GM21786 (cell line): ENCODE results near the gene PTGER3.

ENCODE experiments used
- ATAC-seq: cut with Tn5 transposase; IDR thresholded peaks from one replicate; pipeline ENCODE4 v1.9.1; 2021; ENCODE audit not compliant: unreplicated experiment

Gene PTGER3

GRCh38 chr1:71053146-71053545 is 5.5 kb upstream of the PTGER3 start:
- no peak for ATAC-seq

GRCh38 chr1:71049951-71050598 is 2.5 kb upstream of the PTGER3 start:
- ATAC-seq: peak; percentile 64

- ATAC-seq: peak; percentile 29
These were observed 553 bp downstream of the PTGER3 start for GRCh38 chr1:71046891-71047634.

GRCh38 chr1:71045463-71046028 is 2.1 kb downstream of the PTGER3 start:
- no peak for ATAC-seq

- no peak for ATAC-seq
These were observed 2.8 kb downstream of the PTGER3 start for GRCh38 chr1:71044833-71045232.

- ATAC-seq: no peak
These were observed 4.6 kb downstream of the PTGER3 start for GRCh38 chr1:71043065-71043464.

- ATAC-seq: no peak
These were observed 5.8 kb downstream of the PTGER3 start for GRCh38 chr1:71041806-71042205.

GRCh38 chr1:71039661-71040262 is 7.9 kb downstream of the PTGER3 start:
- no peak for ATAC-seq

- no peak for ATAC-seq
These were observed 8.7 kb downstream of the PTGER3 start for GRCh38 chr1:71038942-71039341.

- no peak for ATAC-seq
These were observed 9.6 kb downstream of the PTGER3 start for GRCh38 chr1:71037829-71038620.

- ATAC-seq: no peak
These were observed 10.6 kb downstream of the PTGER3 start for GRCh38 chr1:71037066-71037465.

GRCh38 chr1:71033136-71033535 is 14.5 kb downstream of the PTGER3 start:
- no peak for ATAC-seq

GRCh38 chr1:71031426-71031825 is 16.2 kb downstream of the PTGER3 start:
- ATAC-seq: no peak

GRCh38 chr1:71030026-71030425 is 17.6 kb downstream of the PTGER3 start:
- ATAC-seq: no peak

GRCh38 chr1:71028981-71029380 is 18.6 kb downstream of the PTGER3 start:
- ATAC-seq: no peak

- no peak for ATAC-seq
These were observed 19.6 kb downstream of the PTGER3 start for GRCh38 chr1:71027991-71028390.

GRCh38 chr1:71026093-71026492 is 21.5 kb downstream of the PTGER3 start:
- ATAC-seq: no peak

- no peak for ATAC-seq
These were observed 24.1 kb downstream of the PTGER3 start for GRCh38 chr1:71023515-71023914.

GRCh38 chr1:71019233-71019969 is 28.2 kb downstream of the PTGER3 start:
- ATAC-seq: no peak

- ATAC-seq: no peak
These were observed 28.8 kb downstream of the PTGER3 start for GRCh38 chr1:71018791-71019190.
